H1 (cell line): Measurements from ENCODE around the gene RIPPLY3. TPM values are rescaled to one million over a fixed set of nuclear protein-coding genes. Genes with fewer than 3 reads are reported as not detected.

Source experiments
- CTCF ChIA-PET: fragments of 300-600 bp; sonication (Branson Sonifier 250); formaldehyde crosslinking; loops from one replicate; lab custom pipeline; 2021; ENCODE audit not compliant: partially characterized antibody; lab: Charles Lee
- POLR2A ChIA-PET: fragments of 300-600 bp; sonication (Branson Sonifier 250); formaldehyde crosslinking; loops from one replicate; lab custom pipeline; 2021; ENCODE audit warnings: inconsistent platforms; ENCODE audit not compliant: partially characterized antibody; lab: Charles Lee
- DNase-seq, 2 experiments: peaks; one replicate each; pipeline versions ENCODE4 v3.0.0 to v3.0.0-alpha.2; 2010 to 2022; ENCODE audit warnings: low spot score in 2 of 2, low read depth in 1 of 2, mixed read lengths in 1 of 2
- FAIRE-seq: peaks from 2 replicates; lab custom pipeline; 2011; peaks lifted over from hg19 to GRCh38; lab: Jason Lieb, UNC
- H2AFZ ChIP-seq: 2 replicates; pipeline ENCODE4 v1.8.1; 2012; ENCODE audit warnings: low read length, inconsistent platforms
- H2AK5ac ChIP-seq: 2 replicates; pipeline ENCODE4 v1.6.1; 2013; ENCODE audit warnings: low read depth, low read length
- H2BK120ac ChIP-seq: replicated peaks from 2 replicates; pipeline ENCODE3; 2013; ENCODE audit warnings: low read depth, low read length, inconsistent platforms
- H2BK12ac ChIP-seq: 2 replicates; pipeline ENCODE4 v1.6.1; 2013; ENCODE audit warnings: low read depth, low read length
- H2BK15ac ChIP-seq: 2 replicates; pipeline ENCODE4 v1.6.1; 2013; ENCODE audit warnings: low read length
- H2BK20ac ChIP-seq: 2 replicates; pipeline ENCODE4 v1.6.1; 2013; ENCODE audit warnings: low read length
- H2BK5ac ChIP-seq: 2 replicates; pipeline ENCODE4 v1.6.1; 2013; ENCODE audit warnings: low read depth, low read length
- H3K14ac ChIP-seq: 2 replicates; pipeline ENCODE4 v1.6.1; 2013; ENCODE audit warnings: inconsistent platforms; ENCODE audit not compliant: insufficient read length
- H3K18ac ChIP-seq: 2 replicates; pipeline ENCODE4 v1.6.1; 2013; ENCODE audit warnings: low read length; ENCODE audit errors: extremely low read depth
- H3K23ac ChIP-seq: 2 replicates; pipeline ENCODE4 v1.6.1; 2013; ENCODE audit warnings: inconsistent platforms; ENCODE audit not compliant: insufficient read length
- H3K23me2 ChIP-seq: 2 replicates; pipeline ENCODE4 v1.6.1; 2013; ENCODE audit warnings: low read depth, low read length
- H3K27ac ChIP-seq: 2 replicates; pipeline ENCODE4 v1.6.1; 2011; ENCODE audit warnings: low read depth, low read length, inconsistent platforms
- H3K27me3 ChIP-seq, 4 experiments: replicated peaks in 1 of 4; 1 replicate in 1 of 4; 2 replicates in 3 of 4; pipeline versions ENCODE4 v1.6.1 to v1.8.1; 2011 to 2013; ENCODE audit warnings: low read length in 3 of 4, mild to moderate bottlenecking in 3 of 4, inconsistent platforms in 2 of 4, mixed read lengths in 2 of 4, moderate library complexity in 1 of 4; ENCODE audit not compliant: control insufficient read depth in 3 of 4, insufficient read depth in 3 of 4; ENCODE audit errors: extremely low read depth in 1 of 4
- H3K36me3 ChIP-seq, 4 experiments: 2 replicates each; pipeline versions ENCODE4 v1.6.1 to v1.8.1; 2011 to 2013; ENCODE audit warnings: mild to moderate bottlenecking in 4 of 4, low read length in 3 of 4, moderate library complexity in 2 of 4, control low read depth in 1 of 4, inconsistent platforms in 1 of 4; ENCODE audit not compliant: insufficient read depth in 4 of 4, control insufficient read depth in 2 of 4
- H3K4ac ChIP-seq: replicated peaks from 2 replicates; pipeline ENCODE3; 2013; ENCODE audit warnings: low read length, low read depth, mixed read lengths, inconsistent platforms; ENCODE audit not compliant: insufficient read length
- H3K4me1 ChIP-seq, 4 experiments: replicated peaks in 1 of 4; 1 replicate in 1 of 4; 2 replicates in 3 of 4; pipeline versions ENCODE4 v1.6.1 to v1.8.1; 2011 to 2013; ENCODE audit warnings: low read length in 3 of 4, inconsistent platforms in 2 of 4, mixed read lengths in 1 of 4; ENCODE audit not compliant: insufficient read depth in 4 of 4, control insufficient read depth in 3 of 4
- H3K4me2 ChIP-seq, 2 experiments: 2 replicates each; pipeline versions ENCODE4 v1.6.1 to v1.8.1; 2011 to 2013; ENCODE audit warnings: low read depth in 2 of 2, low read length in 2 of 2, control low read depth in 1 of 2, inconsistent platforms in 1 of 2, mild to moderate bottlenecking in 1 of 2; ENCODE audit not compliant: insufficient read depth in 1 of 2
- H3K4me3 ChIP-seq, 4 experiments: fragments of 200-600, 300-600 bp in 1 of 4; sonication (generic), shearing (Covaris generic), sonication (Bioruptor Twin) in 1 of 4; 2 replicates each; pipeline versions ENCODE4 v1.5.1 to v1.8.1; 2011 to 2016; ENCODE audit warnings: low read length in 4 of 4, low read depth in 3 of 4, control low read depth in 2 of 4, inconsistent platforms in 2 of 4, mild to moderate bottlenecking in 2 of 4, mixed read lengths in 1 of 4, moderate library complexity in 1 of 4; ENCODE audit not compliant: insufficient read depth in 2 of 4; ENCODE audit errors: extremely low read depth in 1 of 4
- H3K56ac ChIP-seq: replicated peaks from 2 replicates; pipeline ENCODE3; 2013; ENCODE audit warnings: low read depth, mild to moderate bottlenecking, mixed read lengths, low read length, inconsistent platforms; ENCODE audit not compliant: insufficient read length
- H3K79me1 ChIP-seq: 2 replicates; pipeline ENCODE4 v1.6.1; 2013; ENCODE audit warnings: low read depth, low read length, control low read depth
- H3K79me2 ChIP-seq, 2 experiments: 2 replicates each; pipeline versions ENCODE4 v1.6.1 to v1.8.1; 2012 to 2013; ENCODE audit warnings: low read length in 2 of 2, mild to moderate bottlenecking in 2 of 2, inconsistent platforms in 1 of 2; ENCODE audit not compliant: insufficient read depth in 2 of 2, control insufficient read depth in 1 of 2
- H3K9ac ChIP-seq, 4 experiments: replicated peaks in 1 of 4; 1 replicate in 1 of 4; 2 replicates in 3 of 4; pipeline versions ENCODE4 v1.6.1 to v1.8.1; 2011 to 2013; ENCODE audit warnings: low read depth in 3 of 4, low read length in 3 of 4, control low read depth in 2 of 4, mild to moderate bottlenecking in 2 of 4, moderate library complexity in 2 of 4, inconsistent platforms in 1 of 4; ENCODE audit errors: extremely low read depth in 1 of 4
- H3K9me3 ChIP-seq, 2 experiments: 2 replicates each; pipeline versions ENCODE4 v1.6.1 to v1.8.1; 2012 to 2013; ENCODE audit warnings: mild to moderate bottlenecking in 2 of 2, moderate library complexity in 2 of 2, control low read depth in 1 of 2, inconsistent platforms in 1 of 2, low read depth in 1 of 2, low read length in 1 of 2, mixed read lengths in 1 of 2; ENCODE audit not compliant: insufficient read depth in 2 of 2
- H4K20me1 ChIP-seq, 2 experiments: replicated peaks in 1 of 2; 2 replicates each; pipeline versions ENCODE3 to v1.8.1; 2011 to 2013; ENCODE audit warnings: inconsistent platforms in 2 of 2, low read length in 2 of 2, mild to moderate bottlenecking in 1 of 2; ENCODE audit not compliant: insufficient read depth in 2 of 2, control insufficient read depth in 1 of 2
- H4K5ac ChIP-seq: 2 replicates; pipeline ENCODE4 v1.6.1; 2013; ENCODE audit warnings: low read length, low read depth, mixed read lengths, inconsistent platforms; ENCODE audit not compliant: insufficient read length
- H4K8ac ChIP-seq: 2 replicates; pipeline ENCODE4 v1.8.0; 2013; ENCODE audit warnings: mild to moderate bottlenecking, moderate library complexity, low read length, inconsistent platforms; ENCODE audit not compliant: insufficient read depth; ENCODE audit errors: extremely low read depth
- H4K91ac ChIP-seq: replicated peaks from 2 replicates; pipeline ENCODE3; 2013; ENCODE audit warnings: low read length, mixed read lengths, inconsistent platforms; ENCODE audit not compliant: insufficient read length
- CHD1 ChIP-seq: IDR thresholded peaks from 2 replicates; pipeline ENCODE4 v1.6.1; 2012; ENCODE audit warnings: low read depth, low read length, improper control_type of control experiment
- EGR1 ChIP-seq: IDR thresholded peaks from 2 replicates; pipeline ENCODE4 v1.6.1; 2011; ENCODE audit warnings: low read depth, low read length, borderline replicate concordance
- EP300 ChIP-seq, 2 experiments: IDR thresholded peaks; 1 replicate in 1 of 2; 2 replicates in 1 of 2; pipeline ENCODE4 v1.6.1; 2011 to 2012; ENCODE audit warnings: low read depth in 2 of 2, low read length in 2 of 2, mild to moderate bottlenecking in 2 of 2, borderline replicate concordance in 1 of 2, inconsistent platforms in 1 of 2, moderate library complexity in 1 of 2
- GABPA ChIP-seq: IDR thresholded peaks from 2 replicates; pipeline ENCODE4 v1.6.1; 2011; ENCODE audit warnings: mild to moderate bottlenecking, low read length, moderate library complexity, borderline replicate concordance; ENCODE audit not compliant: insufficient read depth
- GTF2F1 ChIP-seq: IDR thresholded peaks from 2 replicates; pipeline ENCODE4 v1.6.1; 2012; ENCODE audit warnings: low read depth, low read length, improper control_type of control experiment, borderline replicate concordance
- HDAC2 ChIP-seq, 2 experiments: fragments of 300-600 bp in 1 of 2; sonication (generic) in 1 of 2; IDR thresholded peaks; 2 replicates each; pipeline ENCODE4 v1.6.1; 2011 to 2012; ENCODE audit warnings: low read depth in 2 of 2, low read length in 2 of 2, mild to moderate bottlenecking in 2 of 2, moderate library complexity in 2 of 2, borderline replicate concordance in 1 of 2, inconsistent platforms in 1 of 2
- KDM1A ChIP-seq: fragments of 200-600, 300-600 bp; sonication (generic); IDR thresholded peaks from 2 replicates; pipeline ENCODE4 v1.7.1; 2016; ENCODE audit warnings: mild to moderate bottlenecking, low read length, borderline replicate concordance
- POLR2A ChIP-seq, 2 experiments: IDR thresholded peaks; 1 replicate in 1 of 2; 2 replicates in 1 of 2; pipeline ENCODE4 v1.6.1; 2011; ENCODE audit warnings: low read depth in 2 of 2, low read length in 2 of 2, mild to moderate bottlenecking in 2 of 2; ENCODE audit errors: control extremely low read depth in 1 of 2
- POLR2AphosphoS5 ChIP-seq: IDR thresholded peaks from 2 replicates; pipeline ENCODE4 v1.6.1; 2011; ENCODE audit warnings: low read depth, low read length
- SRF ChIP-seq: IDR thresholded peaks from 2 replicates; pipeline ENCODE4 v1.6.1; 2011; ENCODE audit warnings: mild to moderate bottlenecking, low read depth, low read length, moderate library complexity
- TEAD4 ChIP-seq: IDR thresholded peaks from 2 replicates; pipeline ENCODE4 v1.6.1; 2012; ENCODE audit warnings: low read depth, low read length, inconsistent platforms, mixed read lengths
- WGBS, 2 experiments: shearing (Covaris generic) in 1 of 2; methylation state at CpG; one replicate each; pipeline versions ENCODE4 v1.1.6 to v1.1.7; 2013 to 2015; ENCODE audit warnings: low lambda C conversion rate in 2 of 2, mixed read lengths in 2 of 2, inconsistent platforms in 1 of 2, low coverage in 1 of 2, missing lambda C conversion rate in 1 of 2; ENCODE audit not compliant: insufficient replicate concordance in 2 of 2, insufficient coverage in 1 of 2, insufficient read length in 1 of 2; ENCODE audit errors: extremely low coverage in 1 of 2, missing lambda C conversion rate in 1 of 2; 5-methylcytosine and 5-hydroxymethylcytosine counted together
- polyA plus RNA-seq, 7 experiments: library from polyadenylated mRNA; depleted of rRNA in 3 of 7; stranded (reverse) in 5 of 7; unstranded in 2 of 7; fragments of >200 nt in 5 of 7; fragments of 200-250 nt in 2 of 7; gene quantifications; 1 replicate in 5 of 7; 2 replicates in 1 of 7; 4 replicates in 1 of 7; pipeline versions ENCODE4 v1.2.1 to v1.2.3, GENCODE V29; 2011 to 2013; ENCODE audit warnings: missing spikeins in 2 of 7, mixed read lengths in 2 of 7
- total RNA-seq: library from RNA; stranded (reverse); fragmentation: NEBNext Ultra II Directional; extraction: Animal tissue kit (Norgen Biotek cat#: 25700); gene quantifications from 2 replicates; pipeline ENCODE4 v1.2.1, GENCODE V29; 2021
- TF ChIP-seq, protein P1 (sequence below): IDR thresholded peaks from 2 replicates; pipeline ENCODE4 v1.6.1; 2012; ENCODE audit warnings: inconsistent platforms

RIPPLY3 gene
- total and polyA plus RNA-seq, 2 of the 8 experiments (the other 6 are each of a cell fraction or from before 2014, with no cell fraction given), result 2.0 to 2.2 TPM

DNA sequence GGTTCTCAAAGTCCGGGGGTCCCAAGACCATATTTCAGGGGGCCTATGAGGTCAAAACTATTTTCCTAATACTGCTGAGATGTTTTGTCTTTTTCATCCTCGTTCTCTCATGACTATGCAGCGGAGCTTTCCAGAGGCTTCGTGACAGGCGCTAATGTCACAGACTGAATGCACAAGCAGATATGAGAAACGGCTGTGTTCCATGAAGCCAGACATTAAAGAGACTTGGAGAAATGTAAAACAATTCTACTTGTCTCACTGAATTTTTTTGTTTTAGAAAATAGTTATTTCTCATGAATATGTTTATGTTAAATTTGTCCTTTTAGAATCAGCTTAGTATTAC, 56.1 kb downstream of the RIPPLY3 start:
- Histone ChIP-seq H2BK120ac (no peak overlapping the region), H3K4me1 (peaks cover 4 to 13% (median 9%) of the 10 kb centered on the region in 4 experiments), H3K27ac (no peak overlapping the region), H2AFZ (no peak overlapping the region), H4K8ac (no peak overlapping the region), H3K27me3 (no peaks in the 10 kb centered on the region), H3K56ac (no peak overlapping the region), H2BK15ac (no peak overlapping the region), H3K23ac (no peak overlapping the region), H3K14ac (no peak overlapping the region), H3K4me2 (no peak overlapping the region), H2AK5ac (no peak overlapping the region), H3K9me3 (no peaks in the 10 kb centered on the region), H2BK20ac (no peak overlapping the region), H3K18ac (no peak overlapping the region), H3K9ac (no peak overlapping the region), H3K4ac (no peak overlapping the region), H2BK5ac (no peak overlapping the region), H2BK12ac (no peak overlapping the region), H4K5ac (no peak overlapping the region), H3K79me1 (no peaks in the 10 kb centered on the region), H3K79me2 (no peaks in the 10 kb centered on the region), H4K91ac (no peak overlapping the region), H3K4me3 (no peak overlapping the region), H3K23me2 (no peaks in the 10 kb centered on the region), H4K20me1 (no peaks in the 10 kb centered on the region), H3K36me3 (peaks cover 0 to 4% (median 0%) of the 10 kb centered on the region in 4 experiments; a peak in 2 of 8 replicates)
- 83% methylated on average over 6 of the region's 6 CpGs; no CpG with 5 or more reads in 1 of the 2 experiments for WGBS, 2 experiments
- ChIA-PET POLR2A (no interaction called here), CTCF (interaction anchor here (0.8 kb wide), 1 partner anchor 21 kb away, joined by 3 read pairs; no protein-coding TSS in a partner anchor)
- TF ChIP-seq POLR2AphosphoS5 (no peak), EGR1 (no peak), CHD1 (no peak), POLR2A (IDR thresholded peaks at IDR 0.05; ENCODE audit: control extremely low read depth in 1 of 2, low read depth in 2 of 2, low read length in 2 of 2) (no peak), KDM1A (no peak), TEAD4 (no peak), EP300 (IDR thresholded peaks at IDR 0.05; ENCODE audit: borderline replicate concordance in 1 of 2, low read depth in 2 of 2, low read length in 2 of 2) (no peak), GTF2F1 (no peak), HDAC2 (IDR thresholded peaks at IDR 0.05; ENCODE audit: borderline replicate concordance in 1 of 2, low read depth in 2 of 2, low read length in 2 of 2) (no peak), SRF (no peak), GABPA (no peak)
- TF ChIP-seq, protein P1, sequence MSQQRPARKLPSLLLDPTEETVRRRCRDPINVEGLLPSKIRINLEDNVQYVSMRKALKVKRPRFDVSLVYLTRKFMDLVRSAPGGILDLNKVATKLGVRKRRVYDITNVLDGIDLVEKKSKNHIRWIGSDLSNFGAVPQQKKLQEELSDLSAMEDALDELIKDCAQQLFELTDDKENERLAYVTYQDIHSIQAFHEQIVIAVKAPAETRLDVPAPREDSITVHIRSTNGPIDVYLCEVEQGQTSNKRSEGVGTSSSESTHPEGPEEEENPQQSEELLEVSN, result no peak
- FAIRE-seq (no peak), DNase-seq (no peak)
